Naive B cell (primary cell): ENCODE data around the gene C11orf24. TPM values are rescaled to one million over a fixed set of nuclear protein-coding genes. Genes with fewer than 3 reads are reported as not detected.
"Not testable (repeated sequence)": the region's sequence is repeated elsewhere in the genome, so short reads cannot be mapped to it uniquely, and the experiment has no call there.

Source experiments
- ATAC-seq, 2 donors: fragments of 150-1000 bp; cut with Tn5 transposase; 2 replicates each; pipeline ENCODE4 v1.10.0; 2021; ENCODE audit warnings: low read depth in 2 of 2, mild to moderate bottlenecking in 2 of 2, moderate library complexity in 2 of 2
- DNase-seq: peaks from one replicate; pipeline ENCODE4 v3.0.0; 2022
- H3K27ac Mint-ChIP-seq, 6 donors: one replicate each; pipeline ENCODE4 v1.8.0; 2020 to 2022; ENCODE audit warnings: mild to moderate bottlenecking in 6 of 6, mixed read lengths in 6 of 6, moderate library complexity in 5 of 6, inconsistent platforms in 2 of 6
- H3K27me3 Mint-ChIP-seq, 3 donors: one replicate each; pipeline ENCODE4 v1.8.0; 2021 to 2022; ENCODE audit warnings: mixed read lengths in 3 of 3, mild to moderate bottlenecking in 1 of 3
- H3K36me3 Mint-ChIP-seq, 2 donors: one replicate each; pipeline ENCODE4 v1.8.0; 2020 to 2022; ENCODE audit warnings: mixed read lengths in 2 of 2, inconsistent platforms in 1 of 2, mild to moderate bottlenecking in 1 of 2
- H3K4me1 Mint-ChIP-seq, 3 donors: one replicate each; pipeline ENCODE4 v1.8.0; 2020 to 2022; ENCODE audit warnings: mixed read lengths in 3 of 3, inconsistent platforms in 1 of 3, mild to moderate bottlenecking in 1 of 3, moderate library complexity in 1 of 3
- H3K4me3 Mint-ChIP-seq, 8 donors: one replicate each; pipeline ENCODE4 v1.8.0; 2020 to 2022; ENCODE audit warnings: mild to moderate bottlenecking in 8 of 8, mixed read lengths in 8 of 8, moderate library complexity in 8 of 8, inconsistent platforms in 2 of 8
- H3K9me3 Mint-ChIP-seq, 7 donors: one replicate each; pipeline ENCODE4 v1.8.0; 2020 to 2022; ENCODE audit warnings: mixed read lengths in 7 of 7, mild to moderate bottlenecking in 5 of 7, inconsistent platforms in 2 of 7, moderate library complexity in 1 of 7
- polyA plus RNA-seq, 6 donors: library from polyadenylated mRNA; unstranded; fragments of 300-500 nt; fragmentation: Illumina TruSeq; gene quantifications; one replicate each; pipeline ENCODE4 v1.2.3, GENCODE V29; 2021; ENCODE audit warnings: low read depth in 6 of 6

The C11orf24 gene
- polyA plus RNA-seq, 6 donors from 2014 or later, result 22.2 to 67.0 (median 42.5) TPM

GRCh38 chr11:68308068-68308467 lies 36.3 kb upstream of the C11orf24 start:
- H3K36me3 Mint-ChIP-seq, result no peaks in the 10 kb centered on the region
- H3K27ac Mint-ChIP-seq, result no peak overlapping the region
- no peak overlapping the region for H3K4me3 Mint-ChIP-seq
- no peak for ATAC-seq
- peaks cover 0 to 13% (median 3%) of the 10 kb centered on the region in 3 donors for H3K27me3 Mint-ChIP-seq
- peaks cover 8 to 16% (median 14%) of the 10 kb centered on the region in 3 donors for H3K4me1 Mint-ChIP-seq
- H3K9me3 Mint-ChIP-seq, result peaks cover 0 to 4% (median 0%) of the 10 kb centered on the region in 7 donors
- DNase-seq, result no peak

- Mint-ChIP-seq H3K36me3 (no peaks in the 10 kb centered on the region), H3K4me3 (no peak overlapping the region), H3K9me3 (peaks cover 0 to 4% (median 0%) of the 10 kb centered on the region in 7 donors), H3K27me3 (peaks cover 0 to 12% (median 3%) of the 10 kb centered on the region in 3 donors), H3K4me1 (peaks cover 8 to 15% (median 15%) of the 10 kb centered on the region in 3 donors), H3K27ac (no peak overlapping the region)
- no peak for ATAC-seq
- no peak for DNase-seq
Observed at GRCh38 chr11:68306636-68307035, 34.9 kb upstream of the C11orf24 start.

GRCh38 chr11:68303982-68304780 lies 32.4 kb upstream of the C11orf24 start:
- DNase-seq, result no peak
- no peak for ATAC-seq
- Mint-ChIP-seq H3K36me3 (no peaks in the 10 kb centered on the region), H3K4me3 (no peak overlapping the region), H3K27ac (no peak overlapping the region), H3K9me3 (peaks cover 0 to 4% (median 0%) of the 10 kb centered on the region in 7 donors), H3K27me3 (peaks cover 0 to 7% (median 0%) of the 10 kb centered on the region in 3 donors), H3K4me1 (peaks cover 3 to 7% (median 4%) of the 10 kb centered on the region in 3 donors)

GRCh38 chr11:68303083-68303482 lies 31.3 kb upstream of the C11orf24 start:
- no peaks in the 10 kb centered on the region for H3K36me3 Mint-ChIP-seq
- no peak for DNase-seq
- peaks cover 3 to 7% (median 4%) of the 10 kb centered on the region in 3 donors for H3K4me1 Mint-ChIP-seq
- no peak for ATAC-seq
- H3K4me3 Mint-ChIP-seq, result no peak overlapping the region
- peaks cover 0 to 14% (median 0%) of the 10 kb centered on the region in 3 donors for H3K27me3 Mint-ChIP-seq
- H3K9me3 Mint-ChIP-seq, result peaks cover 0 to 4% (median 0%) of the 10 kb centered on the region in 7 donors
- no peak overlapping the region for H3K27ac Mint-ChIP-seq

GRCh38 chr11:68302670-68303069 lies 30.9 kb upstream of the C11orf24 start:
- no peak for DNase-seq
- H3K27ac Mint-ChIP-seq, result no peak overlapping the region
- peaks cover 6 to 9% (median 7%) of the 10 kb centered on the region in 3 donors for H3K4me1 Mint-ChIP-seq
- ATAC-seq, result no peak
- no peak overlapping the region for H3K4me3 Mint-ChIP-seq
- peaks cover 0 to 14% (median 0%) of the 10 kb centered on the region in 3 donors for H3K27me3 Mint-ChIP-seq
- no peaks in the 10 kb centered on the region for H3K36me3 Mint-ChIP-seq
- H3K9me3 Mint-ChIP-seq, result peaks cover 0 to 4% (median 0%) of the 10 kb centered on the region in 7 donors

GRCh38 chr11:68302256-68302655 lies 30.5 kb upstream of the C11orf24 start:
- no peaks in the 10 kb centered on the region for H3K36me3 Mint-ChIP-seq
- peaks cover 7 to 14% (median 11%) of the 10 kb centered on the region in 3 donors for H3K4me1 Mint-ChIP-seq
- H3K9me3 Mint-ChIP-seq, result peaks cover 0 to 4% (median 0%) of the 10 kb centered on the region in 7 donors
- ATAC-seq (no peak), DNase-seq (no peak)
- peaks cover 0 to 14% (median 0%) of the 10 kb centered on the region in 3 donors for H3K27me3 Mint-ChIP-seq
- no peak overlapping the region for H3K27ac Mint-ChIP-seq
- no peak overlapping the region for H3K4me3 Mint-ChIP-seq

- peak overlapping the region in 1 of 6 donors; percentile 78 for H3K27ac Mint-ChIP-seq
- H3K4me3 Mint-ChIP-seq, result no peak overlapping the region
- H3K36me3 Mint-ChIP-seq, result no peaks in the 10 kb centered on the region
- H3K27me3 Mint-ChIP-seq, result peaks cover 0 to 7% (median 0%) of the 10 kb centered on the region in 3 donors
- peaks cover 0 to 4% (median 0%) of the 10 kb centered on the region in 7 donors for H3K9me3 Mint-ChIP-seq
- DNase-seq, result no peak
- no peak for ATAC-seq
- H3K4me1 Mint-ChIP-seq, result peaks cover 16 to 30% (median 24%) of the 10 kb centered on the region in 3 donors
Observed at GRCh38 chr11:68300076-68300830, 28.5 kb upstream of the C11orf24 start.

GRCh38 chr11:68299517-68299879 lies 27.7 kb upstream of the C11orf24 start:
- H3K4me1 Mint-ChIP-seq, result peaks cover 16 to 34% (median 24%) of the 10 kb centered on the region in 3 donors
- H3K36me3 Mint-ChIP-seq, ATAC-seq, H3K4me3 Mint-ChIP-seq, H3K27me3 Mint-ChIP-seq, DNase-seq, H3K9me3 Mint-ChIP-seq, H3K27ac Mint-ChIP-seq: not testable (repeated sequence)

- H3K4me3 Mint-ChIP-seq, result peak overlapping the region in 1 of 8 donors; percentile 51
Observed at GRCh38 chr11:68298659-68299516, 27.1 kb upstream of the C11orf24 start.

GRCh38 chr11:68297812-68298658 lies 26.3 kb upstream of the C11orf24 start:
- peak overlapping the region in 1 of 6 donors; percentile 40 for H3K27ac Mint-ChIP-seq
- H3K4me1 Mint-ChIP-seq, result peaks cover 20 to 44% (median 32%) of the 10 kb centered on the region in 3 donors
- peak overlapping the region; percentile 14 to 83 (median 65) for H3K4me3 Mint-ChIP-seq
- H3K36me3 Mint-ChIP-seq, result no peaks in the 10 kb centered on the region
- ATAC-seq (peak; percentile 92 to 94), DNase-seq (peak; percentile 76)
- no peaks in the 10 kb centered on the region for H3K9me3 Mint-ChIP-seq
- H3K27me3 Mint-ChIP-seq, result peaks cover 0 to 7% (median 0%) of the 10 kb centered on the region in 3 donors

More at GRCh38 chr11:68298659-68299516, 27.1 kb upstream of the C11orf24 start:
- Mint-ChIP-seq H3K9me3 (no peaks in the 10 kb centered on the region), H3K27me3 (peaks cover 0 to 7% (median 0%) of the 10 kb centered on the region in 3 donors), H3K4me1 (peaks cover 13 to 40% (median 24%) of the 10 kb centered on the region in 3 donors), H3K36me3 (no peaks in the 10 kb centered on the region), H3K27ac (no peak overlapping the region)
- ATAC-seq (no peak), DNase-seq (no peak)

GRCh38 chr11:68297494-68297811 lies 25.7 kb upstream of the C11orf24 start:
- H3K9me3 Mint-ChIP-seq, result no peaks in the 10 kb centered on the region
- H3K36me3 Mint-ChIP-seq, result no peaks in the 10 kb centered on the region
- H3K27ac Mint-ChIP-seq, result peak overlapping the region in 1 of 6 donors; percentile 40

GRCh38 chr11:68297052-68297378 lies 25.2 kb upstream of the C11orf24 start:
- H3K4me3 Mint-ChIP-seq, result peak overlapping the region in 4 of 8 donors; percentile 59 to 79 (median 68)

More at GRCh38 chr11:68297494-68297811, 25.7 kb upstream of the C11orf24 start:
- Mint-ChIP-seq H3K4me1 (peaks cover 23 to 49% (median 38%) of the 10 kb centered on the region in 3 donors), H3K27me3 (peaks cover 0 to 7% (median 0%) of the 10 kb centered on the region in 3 donors), H3K4me3 (peak overlapping the region in 6 of 8 donors; percentile 14 to 82 (median 65))
- no peak for ATAC-seq
- no peak for DNase-seq

More at GRCh38 chr11:68297052-68297378, 25.2 kb upstream of the C11orf24 start:
- Mint-ChIP-seq H3K36me3 (no peaks in the 10 kb centered on the region), H3K9me3 (no peaks in the 10 kb centered on the region), H3K27me3 (peaks cover 0 to 7% (median 0%) of the 10 kb centered on the region in 3 donors), H3K4me1 (peaks cover 23 to 51% (median 40%) of the 10 kb centered on the region in 3 donors), H3K27ac (peak overlapping the region in 2 of 6 donors; percentile 50 to 52)
- DNase-seq, result no peak
- ATAC-seq, result no peak
